GM21619 (cell line): ENCODE data around the gene WRAP73.

Experiments used
- ATAC-seq: cut with Tn5 transposase; IDR thresholded peaks from one replicate; pipeline ENCODE4 v1.9.1; 2021; ENCODE audit not compliant: unreplicated experiment

The WRAP73 gene

GRCh38 chr1:3581296-3582036, 68.4 kb downstream of the WRAP73 start:
- no peak for ATAC-seq
